Measurements from ENCODE around the gene ZNF511. TPM values are rescaled to one million over a fixed set of nuclear protein-coding genes. Genes with fewer than 3 reads are reported as not detected.

The ZNF511 gene
- total RNA-seq, 1 experiment from 2014 or later = 78.4 TPM

DNA sequence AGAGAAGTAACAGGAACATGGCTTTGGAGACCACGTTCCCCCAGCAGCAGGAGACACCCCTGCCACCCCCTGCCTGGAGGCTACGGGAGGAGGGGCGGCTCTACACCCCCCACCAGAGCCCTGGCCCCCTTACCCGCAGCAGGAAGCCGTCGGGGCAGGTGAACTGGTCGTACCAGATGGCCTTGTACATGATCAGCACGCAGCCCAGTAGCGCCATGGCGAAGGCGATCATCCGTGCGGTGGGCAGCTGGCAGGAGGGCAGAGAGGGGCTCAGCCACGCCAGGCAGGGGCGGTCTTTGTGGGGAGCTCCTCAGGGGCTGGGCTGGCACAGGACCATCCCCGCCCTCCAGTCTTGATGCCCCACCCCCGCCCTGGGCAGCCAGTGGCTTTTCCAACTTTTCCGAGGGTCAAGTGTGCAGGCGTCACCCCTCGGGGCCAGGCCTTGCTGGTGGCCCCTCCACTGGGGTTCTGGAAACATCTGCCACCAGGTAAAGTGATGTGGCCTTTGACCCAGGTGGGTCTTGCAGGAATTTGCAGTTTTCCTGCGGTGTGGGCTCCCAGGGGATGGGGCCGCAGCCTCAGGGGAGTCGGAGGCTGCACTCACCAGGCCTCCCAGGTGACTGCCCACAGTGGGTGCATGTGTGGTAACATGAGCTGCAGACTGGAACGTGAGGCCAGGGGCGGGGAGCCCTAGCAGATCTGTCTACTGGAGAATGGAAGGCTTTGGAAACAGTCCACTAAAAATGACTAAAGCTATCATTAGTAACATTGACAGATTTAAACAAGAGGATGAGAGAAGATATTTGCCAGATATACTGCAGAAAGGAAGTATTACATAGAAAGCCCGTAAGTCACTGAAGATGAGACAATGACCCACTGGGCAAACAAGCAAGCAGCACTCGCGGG is 18.3 kb downstream of the ZNF511 start:
- Histone ChIP-seq H3K4me1 (ENCODE audit: insufficient read depth, low read length) (peaks cover 15% of the 10 kb centered on the region), H3K4me3 (ENCODE audit: low read length) (no peak overlapping the region), H3K9me2 (replicated peaks; ENCODE audit: low read length) (no peaks in the 10 kb centered on the region), H3K27ac (ENCODE audit: low read length) (no peak overlapping the region), H3K9me3 (ENCODE audit: low read length) (no peaks in the 10 kb centered on the region), H4K20me1 (ENCODE audit: low read length) (no peaks in the 10 kb centered on the region), H3K36me3 (ENCODE audit: low read depth, low read length) (no peaks in the 10 kb centered on the region), H3K4me2 (ENCODE audit: low read length) (peak overlapping the region; percentile 56), H3F3A (ENCODE audit: low read length, unreplicated experiment) (peaks cover 4% of the 10 kb centered on the region), H3K79me2 (ENCODE audit: low read length) (no peaks in the 10 kb centered on the region), H2AFZ (ENCODE audit: low read length) (no peak overlapping the region), H3K9ac (ENCODE audit: low read length) (no peak overlapping the region), H3K27me3 (ENCODE audit: low read length) (peaks cover 11% of the 10 kb centered on the region; the same call in 1 of the 2 replicates)
- DNase-seq = peak; percentile 53
- intact Hi-C loops (cut with micrococcal nuclease) = loop anchor here (10.0 kb wide), 1 partner anchor 178 kb away; no protein-coding TSS in a partner anchor
- ChIA-PET CTCF (interaction anchor here (1.3 kb wide), 1 partner anchor 13 kb away, joined by 4 read pairs; no protein-coding TSS in a partner anchor), POLR2A (ENCODE audit: unreplicated experiment) (no interaction called here)
- no TSS peak for BruUV-seq (replicated peaks)
- peak; percentile 34 for ATAC-seq
- no peak for TF ChIP-seq EZH2phosphoT487 (IDR thresholded peaks at IDR 0.05; ENCODE audit: borderline replicate concordance, low read length)

DNA sequence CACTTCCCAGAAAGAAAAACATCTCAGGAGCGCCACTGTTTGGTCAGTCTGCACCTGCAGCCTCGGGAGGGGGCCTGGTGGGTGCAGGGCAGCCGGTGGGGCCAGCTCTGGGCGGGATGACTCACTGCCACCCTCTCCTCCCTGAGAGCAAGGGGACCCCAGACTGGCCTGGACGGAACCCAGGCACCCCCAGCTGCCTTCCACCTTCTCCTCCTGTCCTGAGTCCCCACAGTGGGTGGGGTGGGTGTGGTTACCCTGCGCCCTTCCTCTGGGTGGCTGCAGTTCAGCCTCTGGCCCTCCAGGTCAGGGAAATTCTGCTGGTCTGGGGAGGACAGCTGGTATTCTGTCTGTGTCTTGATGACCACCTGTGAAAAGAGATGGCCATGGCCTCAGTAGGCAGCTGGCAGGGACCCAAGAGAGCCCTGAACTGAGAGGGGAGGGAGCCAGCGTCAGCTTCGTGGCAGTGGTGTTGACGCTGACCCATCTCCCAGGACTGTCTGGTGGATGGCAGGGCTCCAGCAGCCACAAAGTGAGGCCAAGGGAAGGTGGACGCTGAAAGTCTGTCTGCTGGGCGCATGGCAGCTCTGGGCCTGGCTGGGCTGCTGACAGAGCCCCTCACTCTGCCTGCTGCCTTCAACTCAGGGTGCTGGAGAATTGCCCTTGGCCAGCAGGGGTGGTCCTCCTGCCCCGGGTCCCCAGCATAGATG is 19.1 kb downstream of the ZNF511 start:
- H3K4me1 ChIP-seq (ENCODE audit: insufficient read depth, low read length) = peaks cover 15% of the 10 kb centered on the region
- H3K9me2 ChIP-seq (replicated peaks; ENCODE audit: low read length) = no peaks in the 10 kb centered on the region
- peaks cover 4% of the 10 kb centered on the region for H3F3A ChIP-seq (ENCODE audit: low read length, unreplicated experiment)
- ChIA-PET CTCF (interaction anchor here (1.3 kb wide), 1 partner anchor 14 kb away, joined by 4 read pairs; no protein-coding TSS in a partner anchor), POLR2A (ENCODE audit: unreplicated experiment) (no interaction called here)
- H3K4me3 ChIP-seq (ENCODE audit: low read length) = no peak overlapping the region
- TF ChIP-seq, protein P1, sequence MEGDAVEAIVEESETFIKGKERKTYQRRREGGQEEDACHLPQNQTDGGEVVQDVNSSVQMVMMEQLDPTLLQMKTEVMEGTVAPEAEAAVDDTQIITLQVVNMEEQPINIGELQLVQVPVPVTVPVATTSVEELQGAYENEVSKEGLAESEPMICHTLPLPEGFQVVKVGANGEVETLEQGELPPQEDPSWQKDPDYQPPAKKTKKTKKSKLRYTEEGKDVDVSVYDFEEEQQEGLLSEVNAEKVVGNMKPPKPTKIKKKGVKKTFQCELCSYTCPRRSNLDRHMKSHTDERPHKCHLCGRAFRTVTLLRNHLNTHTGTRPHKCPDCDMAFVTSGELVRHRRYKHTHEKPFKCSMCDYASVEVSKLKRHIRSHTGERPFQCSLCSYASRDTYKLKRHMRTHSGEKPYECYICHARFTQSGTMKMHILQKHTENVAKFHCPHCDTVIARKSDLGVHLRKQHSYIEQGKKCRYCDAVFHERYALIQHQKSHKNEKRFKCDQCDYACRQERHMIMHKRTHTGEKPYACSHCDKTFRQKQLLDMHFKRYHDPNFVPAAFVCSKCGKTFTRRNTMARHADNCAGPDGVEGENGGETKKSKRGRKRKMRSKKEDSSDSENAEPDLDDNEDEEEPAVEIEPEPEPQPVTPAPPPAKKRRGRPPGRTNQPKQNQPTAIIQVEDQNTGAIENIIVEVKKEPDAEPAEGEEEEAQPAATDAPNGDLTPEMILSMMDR (conservative IDR thresholded peaks at IDR 0.05; ENCODE audit: low read depth, low read length) = peak; percentile 35; the same call in 1 of the 2 replicates
- TF ChIP-seq EZH2phosphoT487 (IDR thresholded peaks at IDR 0.05; ENCODE audit: borderline replicate concordance, low read length) (no peak), EZH2 (IDR thresholded peaks at IDR 0.05; ENCODE audit: low read length, unreplicated experiment) (no peak)
- no peaks in the 10 kb centered on the region for H3K36me3 ChIP-seq (ENCODE audit: low read depth, low read length)
- peaks cover 11% of the 10 kb centered on the region; the same call in 1 of the 2 replicates for H3K27me3 ChIP-seq (ENCODE audit: low read length)
- no peak overlapping the region for H2AFZ ChIP-seq (ENCODE audit: low read length)
- no peak overlapping the region for H3K9ac ChIP-seq (ENCODE audit: low read length)
- ATAC-seq (no peak; the same call in 1 of the 2 replicates), DNase-seq (peak; percentile 13)
- no peaks in the 10 kb centered on the region for H3K9me3 ChIP-seq (ENCODE audit: low read length)
- no peaks in the 10 kb centered on the region for H4K20me1 ChIP-seq (ENCODE audit: low read length)
- BruUV-seq (replicated peaks) = no TSS peak
- intact Hi-C loops (cut with micrococcal nuclease) = loop anchor here (10.0 kb wide), 1 partner anchor 177 kb away; no protein-coding TSS in a partner anchor
- H3K27ac ChIP-seq (ENCODE audit: low read length) = no peak overlapping the region
- peak overlapping the region; percentile 56 for H3K4me2 ChIP-seq (ENCODE audit: low read length)
- H3K79me2 ChIP-seq (ENCODE audit: low read length) = no peaks in the 10 kb centered on the region

Data from PC-3 (cell line).